Fibroblast of villous mesenchyme (primary cell): Measurements from ENCODE around the gene LRRC30. TPM values are rescaled to one million over a fixed set of nuclear protein-coding genes. Genes with fewer than 3 reads are reported as not detected.

ENCODE experiments used
- DNase-seq: peaks from one replicate; pipeline ENCODE4 v3.0.0-alpha.2; 2010; ENCODE audit warnings: low read depth
- H3K4me3 ChIP-seq: 2 replicates; pipeline ENCODE4 v1.5.1; 2011; ENCODE audit warnings: low read depth, mild to moderate bottlenecking, low read length
- total RNA-seq: library from RNA; depleted of rRNA; stranded (reverse); fragments of >200 nt; gene quantifications from 2 replicates; pipeline ENCODE4 v1.2.3, GENCODE V29; 2012
- TF ChIP-seq, protein P1 (sequence below): IDR thresholded peaks from 2 replicates; pipeline ENCODE4 v1.5.1; 2012; ENCODE audit warnings: low read depth, mild to moderate bottlenecking, low read length; ENCODE audit not compliant: insufficient read depth

Gene LRRC30
- total RNA-seq, 1 donor = not detected

DNA sequence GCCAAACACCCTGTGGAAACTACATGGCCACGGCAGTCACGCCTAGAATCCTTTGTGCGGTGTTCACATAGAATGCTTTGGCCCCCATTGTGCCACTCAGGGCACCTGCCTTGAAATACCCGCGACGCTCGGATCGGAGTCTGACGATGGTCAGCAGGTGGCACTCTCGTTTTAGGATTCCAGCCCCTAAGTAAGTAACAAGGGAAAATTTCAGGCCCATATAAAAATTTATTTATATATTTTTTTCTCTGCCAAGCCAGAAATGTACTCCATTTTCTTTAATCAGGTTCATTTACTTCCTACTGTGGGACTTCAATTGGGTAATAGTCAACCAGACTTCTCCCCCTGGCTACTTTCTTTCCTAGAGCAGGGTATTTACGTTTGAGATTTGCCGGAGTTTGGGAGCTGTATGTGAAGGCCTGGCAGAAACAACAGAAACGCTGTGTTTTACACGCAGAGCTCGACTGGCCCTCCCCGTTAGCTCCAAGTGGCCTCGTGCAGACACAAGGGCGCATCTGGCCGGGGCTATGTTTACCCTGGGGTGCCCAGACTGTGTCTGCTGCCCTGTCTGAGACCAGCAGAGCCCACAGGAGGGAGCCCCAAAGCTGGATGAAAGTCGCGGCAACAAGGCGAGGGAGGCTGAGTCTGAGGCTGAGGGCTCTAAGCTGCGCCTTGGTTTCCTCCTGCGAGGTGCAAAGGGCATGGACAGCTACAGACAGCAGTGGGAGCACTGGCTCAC, 41.6 kb downstream of the LRRC30 start:
- H3K4me3 ChIP-seq = peak overlapping the region; percentile 6
- DNase-seq = peak; percentile 65
- TF ChIP-seq, protein P1, sequence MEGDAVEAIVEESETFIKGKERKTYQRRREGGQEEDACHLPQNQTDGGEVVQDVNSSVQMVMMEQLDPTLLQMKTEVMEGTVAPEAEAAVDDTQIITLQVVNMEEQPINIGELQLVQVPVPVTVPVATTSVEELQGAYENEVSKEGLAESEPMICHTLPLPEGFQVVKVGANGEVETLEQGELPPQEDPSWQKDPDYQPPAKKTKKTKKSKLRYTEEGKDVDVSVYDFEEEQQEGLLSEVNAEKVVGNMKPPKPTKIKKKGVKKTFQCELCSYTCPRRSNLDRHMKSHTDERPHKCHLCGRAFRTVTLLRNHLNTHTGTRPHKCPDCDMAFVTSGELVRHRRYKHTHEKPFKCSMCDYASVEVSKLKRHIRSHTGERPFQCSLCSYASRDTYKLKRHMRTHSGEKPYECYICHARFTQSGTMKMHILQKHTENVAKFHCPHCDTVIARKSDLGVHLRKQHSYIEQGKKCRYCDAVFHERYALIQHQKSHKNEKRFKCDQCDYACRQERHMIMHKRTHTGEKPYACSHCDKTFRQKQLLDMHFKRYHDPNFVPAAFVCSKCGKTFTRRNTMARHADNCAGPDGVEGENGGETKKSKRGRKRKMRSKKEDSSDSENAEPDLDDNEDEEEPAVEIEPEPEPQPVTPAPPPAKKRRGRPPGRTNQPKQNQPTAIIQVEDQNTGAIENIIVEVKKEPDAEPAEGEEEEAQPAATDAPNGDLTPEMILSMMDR = peak; percentile 49

DNA sequence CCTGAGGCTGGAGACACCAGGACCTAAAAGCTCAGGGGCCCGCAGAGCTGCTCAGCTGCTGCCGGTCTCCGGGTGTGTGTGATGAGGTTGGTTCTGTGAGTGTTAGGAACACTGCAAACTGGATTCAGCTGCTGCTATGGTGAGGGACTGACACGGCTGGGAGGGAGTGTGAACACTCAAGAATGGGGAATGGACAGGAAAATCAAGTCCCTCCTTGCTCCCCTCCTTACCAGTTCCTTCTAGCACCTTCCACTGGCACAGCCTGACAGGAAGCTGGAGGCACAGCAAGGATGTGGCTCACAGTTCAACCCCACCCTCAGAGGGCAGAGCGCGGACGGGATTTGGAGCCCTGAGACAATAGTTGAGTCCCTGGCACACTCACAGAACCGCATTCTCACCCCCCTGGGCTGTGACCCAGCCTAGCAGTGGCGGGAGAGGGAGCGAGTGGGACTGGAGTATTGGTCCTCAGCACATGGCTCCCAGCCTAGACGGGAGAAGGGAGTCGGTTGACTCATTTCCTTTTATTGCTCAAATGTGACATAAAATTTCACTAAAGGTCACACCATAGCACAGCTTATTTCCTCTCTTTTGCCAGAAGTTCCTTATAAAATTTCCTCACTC, 42.5 kb downstream of the LRRC30 start:
- DNase-seq = peak; percentile 71
- H3K4me3 ChIP-seq = no peak overlapping the region
- TF ChIP-seq, protein P1 = no peak

DNA sequence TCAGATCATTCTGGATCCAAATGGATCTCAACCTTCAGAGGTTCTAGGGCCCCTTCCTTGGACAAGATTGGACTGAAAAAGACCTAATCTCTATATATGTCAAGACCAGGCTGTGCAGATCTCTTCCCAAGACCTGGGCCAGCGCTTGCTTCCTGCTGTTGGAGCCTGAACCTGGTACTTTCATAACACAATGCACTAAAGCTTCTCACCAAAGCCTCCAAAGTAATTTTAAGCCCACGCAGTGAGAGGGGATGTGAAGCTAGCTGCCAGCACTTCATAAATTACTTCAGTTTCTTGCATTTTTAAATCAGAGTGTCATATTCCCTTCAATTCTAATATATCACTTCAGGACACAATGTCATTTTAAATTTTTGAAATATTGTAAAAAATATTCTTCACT, 50.7 kb downstream of the LRRC30 start:
- DNase-seq = no peak
- TF ChIP-seq, protein P1 = no peak
- no peak overlapping the region for H3K4me3 ChIP-seq

Other genes starting within 250 kb of the LRRC30 start
- 14.5 and 20.7 TPM in 2 replicates for gene LAMA1, start 113.3 kb upstream of the LRRC30 start, total RNA-seq